NB4 (cell line): ENCODE data around the gene PDE1A.

Experiments used
- POLR2A ChIP-seq: IDR thresholded peaks from 2 replicates; pipeline ENCODE4 v1.6.1; 2011; ENCODE audit warnings: mild to moderate bottlenecking; ENCODE audit not compliant: insufficient read length; ENCODE audit errors: extremely low read depth
- TF ChIP-seq, protein P1 (sequence below): IDR thresholded peaks from one replicate; pipeline ENCODE4 v1.5.1; 2012; ENCODE audit warnings: low read depth, low read length
- TF ChIP-seq, protein P2 (sequence below): IDR thresholded peaks from 2 replicates; pipeline ENCODE4 v1.6.1; 2011; ENCODE audit warnings: low read depth, low read length

DNA sequence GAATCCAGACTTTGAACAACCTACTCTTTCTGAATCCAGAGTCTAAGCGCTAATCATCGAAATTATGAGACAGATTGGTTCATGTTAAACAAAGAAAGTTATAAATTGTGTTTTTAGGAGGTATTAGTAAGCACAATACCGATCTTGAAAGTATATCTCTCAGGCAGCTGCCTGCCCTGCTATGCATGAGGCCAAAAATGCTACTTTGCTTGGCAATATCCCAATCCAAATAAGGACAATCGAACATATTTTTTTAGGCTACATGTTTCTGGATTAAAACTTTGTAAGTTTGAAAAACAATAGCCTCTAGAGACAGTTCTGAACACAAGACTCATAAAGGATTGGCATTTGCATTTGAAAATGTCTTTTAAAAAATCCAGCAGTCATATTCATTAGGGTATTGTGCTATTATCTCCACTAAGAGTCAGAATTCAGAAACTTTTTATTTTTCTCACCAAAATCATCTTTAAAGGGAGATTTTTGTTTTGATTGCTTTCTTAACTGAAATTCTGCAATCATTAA is 167.1 kb downstream of the PDE1A start:
- TF ChIP-seq, protein P1, sequence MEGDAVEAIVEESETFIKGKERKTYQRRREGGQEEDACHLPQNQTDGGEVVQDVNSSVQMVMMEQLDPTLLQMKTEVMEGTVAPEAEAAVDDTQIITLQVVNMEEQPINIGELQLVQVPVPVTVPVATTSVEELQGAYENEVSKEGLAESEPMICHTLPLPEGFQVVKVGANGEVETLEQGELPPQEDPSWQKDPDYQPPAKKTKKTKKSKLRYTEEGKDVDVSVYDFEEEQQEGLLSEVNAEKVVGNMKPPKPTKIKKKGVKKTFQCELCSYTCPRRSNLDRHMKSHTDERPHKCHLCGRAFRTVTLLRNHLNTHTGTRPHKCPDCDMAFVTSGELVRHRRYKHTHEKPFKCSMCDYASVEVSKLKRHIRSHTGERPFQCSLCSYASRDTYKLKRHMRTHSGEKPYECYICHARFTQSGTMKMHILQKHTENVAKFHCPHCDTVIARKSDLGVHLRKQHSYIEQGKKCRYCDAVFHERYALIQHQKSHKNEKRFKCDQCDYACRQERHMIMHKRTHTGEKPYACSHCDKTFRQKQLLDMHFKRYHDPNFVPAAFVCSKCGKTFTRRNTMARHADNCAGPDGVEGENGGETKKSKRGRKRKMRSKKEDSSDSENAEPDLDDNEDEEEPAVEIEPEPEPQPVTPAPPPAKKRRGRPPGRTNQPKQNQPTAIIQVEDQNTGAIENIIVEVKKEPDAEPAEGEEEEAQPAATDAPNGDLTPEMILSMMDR = no peak
- TF ChIP-seq, protein P2, sequence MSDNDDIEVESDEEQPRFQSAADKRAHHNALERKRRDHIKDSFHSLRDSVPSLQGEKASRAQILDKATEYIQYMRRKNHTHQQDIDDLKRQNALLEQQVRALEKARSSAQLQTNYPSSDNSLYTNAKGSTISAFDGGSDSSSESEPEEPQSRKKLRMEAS = no peak
- no peak for TF ChIP-seq POLR2A
